SK-N-SH (cell line): ENCODE results near the gene TMEM95. TPM values are rescaled to one million over a fixed set of nuclear protein-coding genes. Genes with fewer than 3 reads are reported as not detected.

Source experiments
- CTCF ChIA-PET: fragments of 300-600, 350-600 bp; formaldehyde crosslinking; extraction: SDS; loops from one replicate; lab custom pipeline; 2021; lab: Yijun Ruan, JAX
- POLR2A ChIA-PET: fragments of 350-600 bp; sonication (Branson Sonifier 250); formaldehyde crosslinking; extraction: SDS; loops from one replicate; lab custom pipeline; 2020; ENCODE audit warnings: antibody characterized with exemption, inconsistent platforms; lab: Yijun Ruan, JAX
- DNase-seq: peaks from one replicate; pipeline ENCODE4 v3.0.0; 2012
- H2AFZ ChIP-seq: fragments of 200-600 bp; sonication (generic); 2 replicates; pipeline ENCODE4 v1.8.1; 2016; ENCODE audit warnings: antibody characterized with exemption, mild to moderate bottlenecking, low read depth
- H3F3A ChIP-seq: fragments of 200-600 bp; sonication (generic); replicated peaks from 2 replicates; pipeline ENCODE3; 2016; ENCODE audit warnings: antibody characterized with exemption, mild to moderate bottlenecking; ENCODE audit not compliant: insufficient read depth
- H3K27ac ChIP-seq, 2 experiments: fragments of 200-500 bp in 1 of 2; fragments of 200-600 bp in 1 of 2; sonication (Bioruptor generic) in 1 of 2; sonication (generic), shearing (Covaris generic) in 1 of 2; 2 replicates each; pipeline versions ENCODE4 v1.5.1 to v1.6.1; 2014 to 2016; ENCODE audit warnings: low read depth in 2 of 2, inconsistent platforms in 1 of 2, low read length in 1 of 2, mild to moderate bottlenecking in 1 of 2, mixed read lengths in 1 of 2
- H3K27me3 ChIP-seq: fragments of 200-600 bp; sonication (generic), shearing (Covaris generic); 2 replicates; pipeline ENCODE4 v1.6.1; 2016; ENCODE audit warnings: mixed run types; ENCODE audit not compliant: insufficient read depth
- H3K36me3 ChIP-seq, 2 experiments: fragments of 200-500 bp in 1 of 2; fragments of 200-600 bp in 1 of 2; sonication (Bioruptor generic) in 1 of 2; sonication (generic) in 1 of 2; replicated peaks in 1 of 2; 2 replicates each; pipeline versions ENCODE3 to v1.5.1; 2014 to 2016; ENCODE audit warnings: low read length in 1 of 2, mild to moderate bottlenecking in 1 of 2; ENCODE audit not compliant: insufficient read depth in 2 of 2, control insufficient read depth in 1 of 2
- H3K4me1 ChIP-seq, 2 experiments: fragments of 200-500 bp in 1 of 2; fragments of 200-600 bp in 1 of 2; sonication (Bioruptor generic) in 1 of 2; sonication (generic), shearing (Covaris generic) in 1 of 2; 2 replicates each; pipeline versions ENCODE4 v1.5.1 to v1.6.1; 2014 to 2016; ENCODE audit warnings: low read depth in 1 of 2, low read length in 1 of 2, mixed run types in 1 of 2; ENCODE audit not compliant: insufficient read depth in 2 of 2, control insufficient read depth in 1 of 2
- H3K4me2 ChIP-seq: fragments of 200-600 bp; sonication (generic), shearing (Covaris generic); 2 replicates; pipeline ENCODE4 v1.6.1; 2017; ENCODE audit warnings: mixed run types
- H3K4me3 ChIP-seq, 2 experiments: fragments of 200-500 bp in 1 of 2; fragments of 200-600 bp in 1 of 2; sonication (Bioruptor generic) in 1 of 2; sonication (generic), shearing (Covaris generic) in 1 of 2; 2 replicates each; pipeline versions ENCODE4 v1.5.1 to v1.8.1; 2014 to 2016; ENCODE audit warnings: low read depth in 2 of 2, inconsistent platforms in 1 of 2, low read length in 1 of 2, mild to moderate bottlenecking in 1 of 2, mixed read lengths in 1 of 2, moderate library complexity in 1 of 2
- H3K79me2 ChIP-seq: fragments of 200-600 bp; sonication (generic); 2 replicates; pipeline ENCODE4 v1.8.1; 2017; ENCODE audit warnings: mild to moderate bottlenecking; ENCODE audit not compliant: insufficient read depth
- H3K9ac ChIP-seq: fragments of 200-600 bp; sonication (generic); 2 replicates; pipeline ENCODE4 v1.6.1; 2017; ENCODE audit warnings: mixed run types
- H3K9me2 ChIP-seq: fragments of 200-600 bp; sonication (generic); 2 replicates; pipeline ENCODE4 v1.6.1; 2017; ENCODE audit warnings: mixed run types
- H3K9me3 ChIP-seq: fragments of 200-600 bp; sonication (generic); 2 replicates; pipeline ENCODE4 v1.6.1; 2017; ENCODE audit warnings: mixed run types, mild to moderate bottlenecking, moderate library complexity
- H4K20me1 ChIP-seq: fragments of 200-600 bp; sonication (generic); 2 replicates; pipeline ENCODE4 v1.6.1; 2017; ENCODE audit warnings: mild to moderate bottlenecking, mixed run types; ENCODE audit not compliant: insufficient read depth
- CHD2 ChIP-seq: fragments of 150-350 bp; IDR thresholded peaks from 2 replicates; pipeline ENCODE4 v1.6.1; 2018; ENCODE audit warnings: low read length; ENCODE audit not compliant: partially characterized antibody
- ELF1 ChIP-seq: IDR thresholded peaks from 2 replicates; pipeline ENCODE4 v1.4.0; 2012
- FOXM1 ChIP-seq: IDR thresholded peaks from 2 replicates; pipeline ENCODE4 v1.4.0; 2012; ENCODE audit warnings: low read depth, mild to moderate bottlenecking
- GATA2 ChIP-seq: sonication (generic); formaldehyde crosslinking; IDR thresholded peaks from 2 replicates; pipeline ENCODE4 v1.5.0; 2020; ENCODE audit warnings: mild to moderate bottlenecking, missing genetic modification reagents
- JUND ChIP-seq: IDR thresholded peaks from 2 replicates; pipeline ENCODE4 v1.4.0; 2012
- NFIC ChIP-seq: IDR thresholded peaks from 2 replicates; pipeline ENCODE4 v1.4.0; 2012; ENCODE audit warnings: borderline replicate concordance
- NRF1 ChIP-seq: IDR thresholded peaks from 2 replicates; pipeline ENCODE4 v1.6.1; 2012; ENCODE audit warnings: low read depth, mild to moderate bottlenecking, low read length
- POLR2AphosphoS5 ChIP-seq: IDR thresholded peaks from 2 replicates; pipeline ENCODE4 v1.6.1; 2012; ENCODE audit warnings: low read depth, low read length
- RAD21 ChIP-seq: IDR thresholded peaks from 2 replicates; pipeline ENCODE4 v1.6.1; 2012; ENCODE audit warnings: mild to moderate bottlenecking, low read length
- SMC3 ChIP-seq: IDR thresholded peaks from 2 replicates; pipeline ENCODE4 v1.6.1; 2012; ENCODE audit warnings: low read depth, low read length, improper control_type of control experiment
- TCF12 ChIP-seq: IDR thresholded peaks from 2 replicates; pipeline ENCODE4 v1.4.0; 2012
- WGBS: methylation state at CpG from one replicate; pipeline ENCODE4 v1.1.6; 2017; ENCODE audit warnings: low lambda C conversion rate; 5-methylcytosine and 5-hydroxymethylcytosine counted together
- polyA plus RNA-seq, 3 experiments: library from polyadenylated mRNA; depleted of rRNA; stranded (reverse); fragments of >200 nt; gene quantifications; 2 replicates each; pipeline ENCODE4 v1.2.3, GENCODE V29; 2012
- TF ChIP-seq, protein P1 (sequence below): IDR thresholded peaks from 2 replicates; pipeline ENCODE4 v1.4.0; 2012; ENCODE audit warnings: low read depth
- TF ChIP-seq, protein P2 (sequence below): IDR thresholded peaks from 2 replicates; pipeline ENCODE4 v1.4.0; 2012; ENCODE audit warnings: low read depth, borderline replicate concordance
- TF ChIP-seq, protein P3 (sequence below): IDR thresholded peaks from 2 replicates; pipeline ENCODE4 v1.6.1; 2012; ENCODE audit warnings: mild to moderate bottlenecking, low read depth, low read length, moderate library complexity

The TMEM95 gene
- polyA plus RNA-seq, 1 of the 3 experiments (the other 2 are of a cell fraction), result not detected

DNA sequence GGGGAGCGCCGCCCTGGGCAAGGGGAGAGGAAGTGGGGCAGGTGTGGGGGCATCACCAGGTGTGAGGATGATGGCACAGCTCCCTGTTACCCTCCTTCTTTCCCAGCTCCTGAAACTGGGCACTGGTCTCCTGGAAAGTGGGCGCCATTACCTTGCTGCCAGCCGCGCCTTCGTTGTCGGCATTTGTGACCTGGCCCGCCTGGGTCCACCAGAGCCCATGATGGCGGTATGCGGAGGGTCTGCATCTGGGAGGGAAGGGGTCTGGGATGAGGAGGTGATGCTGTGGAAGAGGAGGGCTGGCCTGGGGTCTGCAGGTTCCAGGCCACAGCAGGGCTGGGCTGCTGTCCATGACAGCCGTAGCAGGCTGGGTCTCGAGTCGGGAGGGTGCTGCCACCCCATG lies 13.1 kb upstream of the TMEM95 start:
- Histone ChIP-seq H2AFZ (no peak overlapping the region), H3K79me2 (no peaks in the 10 kb centered on the region), H3K4me3 (no peak overlapping the region), H4K20me1 (no peaks in the 10 kb centered on the region), H3K27ac (no peak overlapping the region), H3F3A (peaks cover 2% of the 10 kb centered on the region), H3K4me2 (no peak overlapping the region), H3K9ac (no peak overlapping the region), H3K9me3 (no peaks in the 10 kb centered on the region), H3K4me1 (peaks cover 0 to 5% of the 10 kb centered on the region in 2 experiments; a peak in 1 of 4 replicates), H3K27me3 (peaks cover 28% of the 10 kb centered on the region), H3K36me3 (no peaks in the 10 kb centered on the region), H3K9me2 (no peaks in the 10 kb centered on the region)
- TF ChIP-seq CHD2 (no peak), POLR2AphosphoS5 (no peak), NRF1 (no peak), TCF12 (no peak), ELF1 (no peak), GATA2 (CRISPR knock-in tag) (no peak), SMC3 (no peak)
- TF ChIP-seq, protein P1, sequence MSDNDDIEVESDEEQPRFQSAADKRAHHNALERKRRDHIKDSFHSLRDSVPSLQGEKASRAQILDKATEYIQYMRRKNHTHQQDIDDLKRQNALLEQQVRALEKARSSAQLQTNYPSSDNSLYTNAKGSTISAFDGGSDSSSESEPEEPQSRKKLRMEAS, result no peak
- WGBS, result 82% methylated on average over 10 of the region's 13 CpGs
- ChIA-PET CTCF (interaction anchor here (1.0 to 5.6 kb wide), 4 partner anchors 13 to 296 kb away, joined by 3 to 45 read pairs (median 3); partner anchors contain the start of gene TMEM95), POLR2A (no interaction called here)
- no peak for DNase-seq

DNA sequence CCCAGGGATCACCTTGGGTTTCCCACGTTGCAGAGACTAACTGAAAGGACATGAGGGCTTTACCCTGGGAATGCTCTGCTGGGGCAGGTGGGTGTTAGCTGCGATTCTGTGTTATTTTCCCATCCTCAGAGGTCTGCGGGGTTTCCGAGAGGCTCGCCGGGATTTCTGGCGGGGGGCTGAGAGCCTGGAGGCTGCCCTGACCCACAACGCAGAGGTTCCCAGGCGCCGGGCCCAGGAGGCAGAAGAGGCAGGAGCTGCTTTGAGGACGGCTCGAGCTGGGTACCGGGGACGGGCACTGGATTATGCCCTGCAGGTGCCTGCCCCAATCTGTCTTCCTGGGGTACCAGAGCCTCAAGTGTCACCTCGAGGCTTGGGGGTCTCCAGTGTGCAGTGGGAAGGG lies 11.7 kb upstream of the TMEM95 start:
- CTCF ChIA-PET, result interaction anchor here (3.3 to 5.6 kb wide), 4 partner anchors 7 to 47 kb away, joined by 18 to 55 read pairs (median 39); partner anchors contain the start of genes ACAP1 and TMEM95
- WGBS, result 30% methylated on average over 11 of the region's 15 CpGs
- POLR2A ChIA-PET, result interaction anchor here (0.7 kb wide), 1 partner anchor 136 kb away, joined by 3 read pairs; the partner anchor contains the start of gene ZBTB4

More for the DNA sequence above, 11.7 kb upstream of the TMEM95 start:
- peaks cover 3% of the 10 kb centered on the region for H3F3A ChIP-seq
- TF ChIP-seq, protein P2, sequence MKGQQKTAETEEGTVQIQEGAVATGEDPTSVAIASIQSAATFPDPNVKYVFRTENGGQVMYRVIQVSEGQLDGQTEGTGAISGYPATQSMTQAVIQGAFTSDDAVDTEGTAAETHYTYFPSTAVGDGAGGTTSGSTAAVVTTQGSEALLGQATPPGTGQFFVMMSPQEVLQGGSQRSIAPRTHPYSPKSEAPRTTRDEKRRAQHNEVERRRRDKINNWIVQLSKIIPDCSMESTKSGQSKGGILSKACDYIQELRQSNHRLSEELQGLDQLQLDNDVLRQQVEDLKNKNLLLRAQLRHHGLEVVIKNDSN, result no peak
- TF ChIP-seq NRF1 (no peak), JUND (no peak), NFIC (no peak), FOXM1 (no peak), RAD21 (no peak)
- TF ChIP-seq, protein P3, sequence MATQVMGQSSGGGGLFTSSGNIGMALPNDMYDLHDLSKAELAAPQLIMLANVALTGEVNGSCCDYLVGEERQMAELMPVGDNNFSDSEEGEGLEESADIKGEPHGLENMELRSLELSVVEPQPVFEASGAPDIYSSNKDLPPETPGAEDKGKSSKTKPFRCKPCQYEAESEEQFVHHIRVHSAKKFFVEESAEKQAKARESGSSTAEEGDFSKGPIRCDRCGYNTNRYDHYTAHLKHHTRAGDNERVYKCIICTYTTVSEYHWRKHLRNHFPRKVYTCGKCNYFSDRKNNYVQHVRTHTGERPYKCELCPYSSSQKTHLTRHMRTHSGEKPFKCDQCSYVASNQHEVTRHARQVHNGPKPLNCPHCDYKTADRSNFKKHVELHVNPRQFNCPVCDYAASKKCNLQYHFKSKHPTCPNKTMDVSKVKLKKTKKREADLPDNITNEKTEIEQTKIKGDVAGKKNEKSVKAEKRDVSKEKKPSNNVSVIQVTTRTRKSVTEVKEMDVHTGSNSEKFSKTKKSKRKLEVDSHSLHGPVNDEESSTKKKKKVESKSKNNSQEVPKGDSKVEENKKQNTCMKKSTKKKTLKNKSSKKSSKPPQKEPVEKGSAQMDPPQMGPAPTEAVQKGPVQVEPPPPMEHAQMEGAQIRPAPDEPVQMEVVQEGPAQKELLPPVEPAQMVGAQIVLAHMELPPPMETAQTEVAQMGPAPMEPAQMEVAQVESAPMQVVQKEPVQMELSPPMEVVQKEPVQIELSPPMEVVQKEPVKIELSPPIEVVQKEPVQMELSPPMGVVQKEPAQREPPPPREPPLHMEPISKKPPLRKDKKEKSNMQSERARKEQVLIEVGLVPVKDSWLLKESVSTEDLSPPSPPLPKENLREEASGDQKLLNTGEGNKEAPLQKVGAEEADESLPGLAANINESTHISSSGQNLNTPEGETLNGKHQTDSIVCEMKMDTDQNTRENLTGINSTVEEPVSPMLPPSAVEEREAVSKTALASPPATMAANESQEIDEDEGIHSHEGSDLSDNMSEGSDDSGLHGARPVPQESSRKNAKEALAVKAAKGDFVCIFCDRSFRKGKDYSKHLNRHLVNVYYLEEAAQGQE, result no peak
- H3K36me3 ChIP-seq, result no peaks in the 10 kb centered on the region
- H3K9me2 ChIP-seq, result no peaks in the 10 kb centered on the region
- no peak overlapping the region for H3K27ac ChIP-seq
- H3K27me3 ChIP-seq, result peaks cover 19% of the 10 kb centered on the region
- no peak overlapping the region for H2AFZ ChIP-seq
- H3K79me2 ChIP-seq, result no peaks in the 10 kb centered on the region
- no peaks in the 10 kb centered on the region for H3K9me3 ChIP-seq
- H3K4me1 ChIP-seq, result peaks cover 0 to 5% of the 10 kb centered on the region in 2 experiments; a peak in 1 of 4 replicates
- DNase-seq, result no peak
- no peak overlapping the region for H3K9ac ChIP-seq
- H4K20me1 ChIP-seq, result no peaks in the 10 kb centered on the region
- no peak overlapping the region for H3K4me3 ChIP-seq
- H3K4me2 ChIP-seq, result no peak overlapping the region
